K562 (cell line): ENCODE data around the gene C14orf180. TPM values are rescaled to one million over a fixed set of nuclear protein-coding genes. Genes with fewer than 3 reads are reported as not detected.

ENCODE experiments used
- DLX4 ChIP-seq: fragments of 250-450 bp; sonication (Bioruptor Pico); IDR thresholded peaks from 2 replicates; pipeline ENCODE4 v1.6.1; 2021; ENCODE audit warnings: mild to moderate bottlenecking
- GTF2B ChIP-seq: IDR thresholded peaks from 2 replicates; pipeline ENCODE4 v1.6.1; 2011; ENCODE audit not compliant: insufficient read length; ENCODE audit errors: extremely low read depth
- HEY1 ChIP-seq: fragments of 250-450 bp; sonication (Bioruptor Pico); IDR thresholded peaks from 2 replicates; pipeline ENCODE4 v1.5.0; 2020; ENCODE audit warnings: mild to moderate bottlenecking, moderate library complexity, borderline replicate concordance
- MGA ChIP-seq: fragments of 450-650 bp; IDR thresholded peaks from 2 replicates; pipeline ENCODE4 v1.6.1; 2016; ENCODE audit warnings: mild to moderate bottlenecking, moderate library complexity
- NR4A1 ChIP-seq, 2 experiments: fragments of 250-450 bp in 1 of 2; fragments of 450-650 bp in 1 of 2; sonication (Bioruptor Pico) in 1 of 2; IDR thresholded peaks; 2 replicates each; pipeline versions ENCODE4 v1.4.0 to v1.6.1; 2016 to 2020; ENCODE audit warnings: mild to moderate bottlenecking in 2 of 2, missing compliant biosample characterization in 1 of 2, missing genetic modification characterization in 1 of 2, moderate library complexity in 1 of 2
- PHF8 ChIP-seq: fragments of 200-600 bp; sonication (generic); IDR thresholded peaks from 2 replicates; pipeline ENCODE4 v1.6.1; 2012; ENCODE audit warnings: mixed run types, mild to moderate bottlenecking, inconsistent platforms, low read length, moderate library complexity, borderline replicate concordance
- RBM34 ChIP-seq: fragments of 200-400 bp; formaldehyde crosslinking; IDR thresholded peaks from 2 replicates; pipeline ENCODE4 v1.6.1; 2018; ENCODE audit warnings: low read length, borderline replicate concordance; ENCODE audit not compliant: insufficient read depth
- STAG1 ChIP-seq: sonication (generic); formaldehyde crosslinking; IDR thresholded peaks from 2 replicates; pipeline ENCODE4 v1.5.0; 2020; ENCODE audit warnings: missing genetic modification reagents, borderline replicate concordance
- XRCC4 ChIP-seq: IDR thresholded peaks from one replicate; pipeline ENCODE4 v1.6.1; 2011; ENCODE audit not compliant: insufficient read depth, insufficient read length; ENCODE audit errors: extremely low read depth
- ZNF3 ChIP-seq: fragments of 250-450 bp; sonication (Bioruptor Pico); IDR thresholded peaks from 2 replicates; pipeline ENCODE4 v1.5.0; 2021; ENCODE audit warnings: mild to moderate bottlenecking, moderate library complexity
- polyA plus RNA-seq, 8 experiments: library from polyadenylated mRNA; depleted of rRNA in 4 of 8; stranded (reverse) in 5 of 8; unstranded in 3 of 8; fragments of >200 nt; fragmentation: Nextera tagmentation in 2 of 8; fragmentation: Illumina TruSeq in 1 of 8; extraction: Ambion mirVana in 2 of 8; extraction: Trizol in 1 of 8; gene quantifications; 2 replicates each; pipeline versions ENCODE4 v1.2.1 to v1.2.3, GENCODE V29; 2011 to 2014; ENCODE audit warnings: inconsistent platforms in 1 of 8, missing spikeins in 1 of 8
- total RNA-seq, 7 experiments: library from RNA; depleted of rRNA in 6 of 7; stranded (reverse); fragments of >200 nt in 6 of 7; fragmentation: Illumina TruSeq in 2 of 7; extraction: Trizol in 2 of 7; gene quantifications; 2 replicates each; pipeline versions ENCODE4 v1.2.1 to v1.2.3, GENCODE V29; 2011 to 2021; ENCODE audit warnings: low replicate concordance in 1 of 7

The C14orf180 gene
- total and polyA plus RNA-seq, 9 of the 15 experiments (the other 6 are each of a cell fraction or from before 2014, with no cell fraction given) = not detected

GRCh38 chr14:104611881-104612280 lies 32.3 kb downstream of the C14orf180 start (continued):
- TF ChIP-seq MGA = no peak
- TF ChIP-seq DLX4 (CRISPR knock-in tag) = no peak
- no peak for TF ChIP-seq STAG1 (CRISPR knock-in tag)
- TF ChIP-seq RBM34 = no peak
- TF ChIP-seq ZNF3 (CRISPR knock-in tag) = no peak
- no peak for TF ChIP-seq PHF8
- no peak for TF ChIP-seq NR4A1 (CRISPR knock-in tag; IDR thresholded peaks at IDR 0.05)
- no peak for TF ChIP-seq NR4A1 (tag; IDR thresholded peaks at IDR 0.05)
- no peak for TF ChIP-seq GTF2B
- TF ChIP-seq XRCC4 = no peak
- no peak for TF ChIP-seq HEY1 (CRISPR knock-in tag)
